ENCODE data around the gene CD47.

DNA sequence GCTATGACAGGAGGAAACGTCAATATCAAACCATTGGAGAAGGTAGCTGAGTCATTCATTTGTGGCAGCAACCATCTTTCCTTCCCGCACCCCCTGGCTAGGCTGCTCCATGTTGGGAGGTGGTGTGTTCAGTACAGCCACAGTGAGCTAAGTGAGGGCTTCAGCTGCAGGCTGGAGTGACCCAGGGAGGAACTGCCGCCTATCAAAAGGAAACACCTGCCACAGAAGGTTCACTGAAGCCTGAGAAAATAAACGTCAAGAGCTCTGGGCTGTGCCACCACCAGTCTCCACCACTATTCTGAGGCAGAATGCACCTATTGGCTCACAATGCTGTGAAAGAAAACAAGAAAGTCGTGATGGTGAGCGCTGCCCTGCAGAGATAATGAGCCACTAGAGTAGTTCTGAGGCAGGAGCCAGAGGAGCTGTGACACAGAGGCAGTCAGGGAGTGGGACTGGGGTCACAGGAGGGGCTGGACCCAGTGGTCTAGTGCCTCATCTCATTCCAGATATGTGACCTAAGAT lies 34.8 kb upstream of the CD47 start:
- TF ChIP-seq, protein P1, sequence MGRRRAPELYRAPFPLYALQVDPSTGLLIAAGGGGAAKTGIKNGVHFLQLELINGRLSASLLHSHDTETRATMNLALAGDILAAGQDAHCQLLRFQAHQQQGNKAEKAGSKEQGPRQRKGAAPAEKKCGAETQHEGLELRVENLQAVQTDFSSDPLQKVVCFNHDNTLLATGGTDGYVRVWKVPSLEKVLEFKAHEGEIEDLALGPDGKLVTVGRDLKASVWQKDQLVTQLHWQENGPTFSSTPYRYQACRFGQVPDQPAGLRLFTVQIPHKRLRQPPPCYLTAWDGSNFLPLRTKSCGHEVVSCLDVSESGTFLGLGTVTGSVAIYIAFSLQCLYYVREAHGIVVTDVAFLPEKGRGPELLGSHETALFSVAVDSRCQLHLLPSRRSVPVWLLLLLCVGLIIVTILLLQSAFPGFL (CRISPR knock-in tag; IDR thresholded peaks at IDR 0.05; ENCODE audit: borderline replicate concordance), result no peak
- TF ChIP-seq ZNF138 (CRISPR knock-in tag; conservative IDR thresholded peaks at IDR 0.05), result no peak
- TF ChIP-seq, protein P2, sequence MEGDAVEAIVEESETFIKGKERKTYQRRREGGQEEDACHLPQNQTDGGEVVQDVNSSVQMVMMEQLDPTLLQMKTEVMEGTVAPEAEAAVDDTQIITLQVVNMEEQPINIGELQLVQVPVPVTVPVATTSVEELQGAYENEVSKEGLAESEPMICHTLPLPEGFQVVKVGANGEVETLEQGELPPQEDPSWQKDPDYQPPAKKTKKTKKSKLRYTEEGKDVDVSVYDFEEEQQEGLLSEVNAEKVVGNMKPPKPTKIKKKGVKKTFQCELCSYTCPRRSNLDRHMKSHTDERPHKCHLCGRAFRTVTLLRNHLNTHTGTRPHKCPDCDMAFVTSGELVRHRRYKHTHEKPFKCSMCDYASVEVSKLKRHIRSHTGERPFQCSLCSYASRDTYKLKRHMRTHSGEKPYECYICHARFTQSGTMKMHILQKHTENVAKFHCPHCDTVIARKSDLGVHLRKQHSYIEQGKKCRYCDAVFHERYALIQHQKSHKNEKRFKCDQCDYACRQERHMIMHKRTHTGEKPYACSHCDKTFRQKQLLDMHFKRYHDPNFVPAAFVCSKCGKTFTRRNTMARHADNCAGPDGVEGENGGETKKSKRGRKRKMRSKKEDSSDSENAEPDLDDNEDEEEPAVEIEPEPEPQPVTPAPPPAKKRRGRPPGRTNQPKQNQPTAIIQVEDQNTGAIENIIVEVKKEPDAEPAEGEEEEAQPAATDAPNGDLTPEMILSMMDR (IDR thresholded peaks at IDR 0.05), result no peak
